ENCODE results near the gene MICAL2. TPM values are rescaled to one million over a fixed set of nuclear protein-coding genes. Genes with fewer than 3 reads are reported as not detected.

The MICAL2 gene
- total and polyA plus RNA-seq, 2 donors (not counting 3 experiments of a cell fraction or from before 2014, with no cell fraction given) = 67.6 to 200 TPM

DNA sequence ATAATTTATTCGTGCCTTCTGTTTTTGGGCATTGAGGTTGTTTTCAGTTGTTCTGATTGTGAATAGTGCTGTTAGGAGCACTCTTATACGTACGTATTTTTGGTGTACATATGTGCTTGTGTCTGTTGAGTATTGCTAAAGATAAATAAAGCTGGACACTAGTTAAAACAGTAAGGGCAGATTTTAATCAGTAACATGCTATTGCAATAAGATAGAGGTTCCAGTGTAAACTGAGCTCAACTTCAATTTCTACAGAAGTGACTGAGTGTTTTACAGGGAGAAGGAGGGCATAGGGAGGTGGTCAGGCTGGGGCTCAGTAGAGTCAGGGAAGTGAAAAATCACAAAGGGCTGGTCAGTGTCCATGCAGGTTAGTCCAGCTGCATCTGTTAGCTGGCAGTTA, 191.0 kb downstream of the MICAL2 start:
- H3K4me3 ChIP-seq (replicated peaks in 1 of 3; ENCODE audit: insufficient read depth in 1 of 3, low read depth in 1 of 3, low read length in 3 of 3) = no peak overlapping the region
- no peaks in the 10 kb centered on the region for H3K9me3 ChIP-seq (replicated peaks; ENCODE audit: control insufficient read depth, insufficient read depth, low read length)
- CTCF ChIA-PET = interaction anchor here (0.7 to 2.6 kb wide), 6 partner anchors 12 to 620 kb away, joined by 3 to 14 read pairs (median 3); no protein-coding TSS in a partner anchor
- H3K4me1 ChIP-seq (ENCODE audit: control insufficient read depth, extremely low read depth, insufficient read depth, low read length) = no peaks in the 10 kb centered on the region
- H3K9ac ChIP-seq (replicated peaks; ENCODE audit: extremely low read depth, insufficient read depth, low read length) = no peak overlapping the region
- no peaks in the 10 kb centered on the region for H3K9me1 ChIP-seq (replicated peaks; ENCODE audit: control insufficient read depth, extremely low read depth, insufficient read depth, low read length)
- no peak overlapping the region for H3K4me2 ChIP-seq (ENCODE audit: insufficient read depth, low read length)
- no peaks in the 10 kb centered on the region for H3K79me2 ChIP-seq (ENCODE audit: control insufficient read depth, insufficient read depth, low read length)
- DNase-seq (ENCODE audit: low read depth, low spot score) (no peak), FAIRE-seq (no peak)
- no peak overlapping the region for H3K27ac ChIP-seq (ENCODE audit: insufficient read depth, low read depth, low read length)
- TF ChIP-seq FOS (IDR thresholded peaks at IDR 0.05; ENCODE audit: borderline replicate concordance, insufficient read depth, low read length) (no peak), POLR2AphosphoS5 (IDR thresholded peaks at IDR 0.05; ENCODE audit: insufficient read depth, low read depth, low read length) (no peak), MYC (IDR thresholded peaks at IDR 0.05; ENCODE audit: low read depth, low read length) (no peak)
- TF ChIP-seq, protein P1, sequence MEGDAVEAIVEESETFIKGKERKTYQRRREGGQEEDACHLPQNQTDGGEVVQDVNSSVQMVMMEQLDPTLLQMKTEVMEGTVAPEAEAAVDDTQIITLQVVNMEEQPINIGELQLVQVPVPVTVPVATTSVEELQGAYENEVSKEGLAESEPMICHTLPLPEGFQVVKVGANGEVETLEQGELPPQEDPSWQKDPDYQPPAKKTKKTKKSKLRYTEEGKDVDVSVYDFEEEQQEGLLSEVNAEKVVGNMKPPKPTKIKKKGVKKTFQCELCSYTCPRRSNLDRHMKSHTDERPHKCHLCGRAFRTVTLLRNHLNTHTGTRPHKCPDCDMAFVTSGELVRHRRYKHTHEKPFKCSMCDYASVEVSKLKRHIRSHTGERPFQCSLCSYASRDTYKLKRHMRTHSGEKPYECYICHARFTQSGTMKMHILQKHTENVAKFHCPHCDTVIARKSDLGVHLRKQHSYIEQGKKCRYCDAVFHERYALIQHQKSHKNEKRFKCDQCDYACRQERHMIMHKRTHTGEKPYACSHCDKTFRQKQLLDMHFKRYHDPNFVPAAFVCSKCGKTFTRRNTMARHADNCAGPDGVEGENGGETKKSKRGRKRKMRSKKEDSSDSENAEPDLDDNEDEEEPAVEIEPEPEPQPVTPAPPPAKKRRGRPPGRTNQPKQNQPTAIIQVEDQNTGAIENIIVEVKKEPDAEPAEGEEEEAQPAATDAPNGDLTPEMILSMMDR (IDR thresholded peaks at IDR 0.05; ENCODE audit: extremely low read depth in 1 of 2, insufficient read depth in 1 of 2, low read depth in 1 of 2, low read length in 2 of 2) = no peak
- TF ChIP-seq, protein P2, sequence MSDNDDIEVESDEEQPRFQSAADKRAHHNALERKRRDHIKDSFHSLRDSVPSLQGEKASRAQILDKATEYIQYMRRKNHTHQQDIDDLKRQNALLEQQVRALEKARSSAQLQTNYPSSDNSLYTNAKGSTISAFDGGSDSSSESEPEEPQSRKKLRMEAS (IDR thresholded peaks at IDR 0.05; ENCODE audit: insufficient read depth, insufficient read length) = no peak
- no peaks in the 10 kb centered on the region for H3K27me3 ChIP-seq (ENCODE audit: control insufficient read depth in 2 of 2, insufficient read depth in 2 of 2, low read length in 2 of 2)
- BruUV-seq (replicated peaks) = no TSS peak
- no peaks in the 10 kb centered on the region for H3K36me3 ChIP-seq (ENCODE audit: control insufficient read depth in 2 of 2, extremely low read depth in 1 of 2, insufficient read depth in 2 of 2, low read length in 2 of 2)
- no peak overlapping the region for H2AFZ ChIP-seq (ENCODE audit: low read depth, low read length)
- dilution Hi-C loops (cut with MboI; ENCODE audit: extremely low pct_ligation_motif_present, low sequenced_read_pairs) (no loop called here), intact Hi-C loops (cut with micrococcal nuclease) (no loop called here)
- POLR2A ChIA-PET = no interaction called here
- H4K20me1 ChIP-seq (replicated peaks; ENCODE audit: control insufficient read depth, extremely low read depth, insufficient read depth, low read length) = no peaks in the 10 kb centered on the region

Measured in endothelial cell of umbilical vein (primary cell).